GM19328 (cell line): ENCODE data around the gene VAC14.

Experiments
- ATAC-seq: cut with Tn5 transposase; IDR thresholded peaks from one replicate; pipeline ENCODE4 v1.9.1; 2021; ENCODE audit warnings: mild to moderate bottlenecking, moderate library complexity; ENCODE audit not compliant: unreplicated experiment

VAC14 gene

DNA sequence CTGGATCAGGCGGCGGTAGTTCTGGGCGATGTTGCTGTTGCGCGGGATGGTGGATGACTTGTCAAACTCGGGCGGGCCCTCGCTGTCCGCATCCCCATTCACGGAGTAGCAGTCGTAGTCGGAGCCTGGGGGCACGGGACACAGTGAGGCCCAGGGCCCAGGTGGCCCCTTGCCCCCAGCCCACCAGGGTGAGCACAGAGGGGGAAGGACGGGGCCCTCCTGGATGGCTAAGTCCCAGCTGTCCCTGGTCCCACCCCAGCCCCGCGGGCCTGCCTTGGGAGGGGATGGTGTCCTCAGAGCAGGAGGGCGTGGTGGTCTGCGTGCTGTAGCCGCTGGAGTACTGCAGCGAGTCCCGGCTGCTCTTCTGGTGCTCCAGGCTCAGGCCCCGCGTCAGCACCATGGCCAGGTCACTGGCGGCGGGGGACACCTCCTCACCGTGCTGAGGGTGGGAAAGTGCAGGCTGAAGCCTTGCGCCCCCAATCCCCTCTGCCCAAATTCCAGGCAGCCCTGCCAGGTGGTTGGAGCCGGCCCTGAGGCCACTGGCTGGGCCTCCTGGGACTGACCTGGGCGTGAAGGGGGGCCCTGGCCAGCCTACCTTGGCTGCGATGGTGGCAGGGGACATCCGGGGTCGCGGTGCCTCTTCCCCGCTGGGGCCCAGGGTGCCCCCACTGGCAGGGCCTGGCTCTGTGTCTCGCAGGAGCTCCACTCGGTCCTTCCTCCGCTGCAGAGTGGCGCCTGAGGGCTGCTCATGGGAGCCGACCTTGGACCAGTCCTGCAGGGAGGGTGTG lies 136.4 kb downstream of the VAC14 start:
- ATAC-seq: no peak

DNA sequence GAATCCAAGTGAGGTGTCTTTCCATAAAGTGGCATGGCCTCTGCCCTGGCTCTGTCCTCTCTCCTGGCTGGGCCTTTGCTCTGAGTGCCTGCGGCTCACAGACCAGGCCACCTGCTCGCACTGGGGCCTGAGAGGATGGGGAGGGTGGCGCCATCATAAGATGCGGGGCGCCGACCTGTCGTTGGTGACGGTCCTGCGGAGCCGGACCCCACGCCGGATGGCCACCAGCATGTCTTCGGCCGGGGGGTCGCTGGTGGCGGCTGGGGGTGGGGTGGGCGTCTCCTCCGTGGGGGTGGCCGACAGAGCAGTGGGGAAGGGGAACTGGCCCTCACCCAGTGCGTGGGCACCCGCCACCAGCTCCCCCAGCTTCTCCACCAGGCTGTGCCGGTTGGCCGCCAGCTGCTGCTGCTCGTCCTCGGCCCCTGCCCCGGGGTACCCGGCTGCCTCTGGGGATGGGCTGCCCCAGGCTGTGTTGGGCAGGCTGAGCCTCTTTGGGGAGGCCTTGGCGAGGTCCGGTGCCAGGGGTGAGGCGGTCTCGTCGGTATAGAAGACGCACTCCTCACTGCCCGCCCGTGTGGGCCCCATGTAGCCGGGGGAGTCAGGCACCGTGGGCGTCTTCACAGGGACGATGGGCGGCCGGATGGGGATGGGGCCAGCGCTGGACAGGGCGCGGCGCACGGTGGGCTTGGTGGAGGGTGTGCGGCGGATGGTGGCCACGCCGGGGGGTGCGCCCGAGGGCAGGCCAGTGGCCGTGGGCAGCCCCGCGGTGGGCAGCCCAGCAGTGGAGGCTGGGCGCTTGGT lies 137.2 kb downstream of the VAC14 start:
- ATAC-seq: no peak

DNA sequence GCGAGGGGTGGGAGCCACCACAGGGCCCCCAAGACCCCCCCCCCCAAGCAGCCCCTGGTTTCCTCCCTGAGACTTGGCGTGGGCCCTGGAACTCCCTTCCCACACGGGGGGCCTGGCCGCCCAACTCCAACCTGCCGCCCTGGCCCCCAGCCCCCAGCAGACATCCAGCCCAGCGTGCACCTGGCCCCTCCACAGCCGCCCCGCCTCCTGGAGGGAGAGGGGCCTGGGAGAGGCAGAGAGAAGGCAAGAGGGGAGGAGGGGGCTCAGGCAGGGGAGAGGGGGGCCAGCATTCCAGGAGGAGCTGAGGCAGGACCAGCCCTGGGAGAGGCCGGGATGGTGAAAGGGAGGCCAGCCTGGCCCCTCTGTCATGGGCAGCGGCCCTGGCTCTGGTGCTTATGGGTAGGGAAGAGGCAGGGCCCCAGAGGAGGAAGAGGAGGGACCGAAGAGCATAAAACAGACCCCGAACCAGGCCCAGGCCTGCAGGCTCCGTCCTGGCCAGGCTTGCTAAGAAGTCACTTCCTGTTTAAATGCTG lies 137.9 kb downstream of the VAC14 start:
- ATAC-seq: no peak

DNA sequence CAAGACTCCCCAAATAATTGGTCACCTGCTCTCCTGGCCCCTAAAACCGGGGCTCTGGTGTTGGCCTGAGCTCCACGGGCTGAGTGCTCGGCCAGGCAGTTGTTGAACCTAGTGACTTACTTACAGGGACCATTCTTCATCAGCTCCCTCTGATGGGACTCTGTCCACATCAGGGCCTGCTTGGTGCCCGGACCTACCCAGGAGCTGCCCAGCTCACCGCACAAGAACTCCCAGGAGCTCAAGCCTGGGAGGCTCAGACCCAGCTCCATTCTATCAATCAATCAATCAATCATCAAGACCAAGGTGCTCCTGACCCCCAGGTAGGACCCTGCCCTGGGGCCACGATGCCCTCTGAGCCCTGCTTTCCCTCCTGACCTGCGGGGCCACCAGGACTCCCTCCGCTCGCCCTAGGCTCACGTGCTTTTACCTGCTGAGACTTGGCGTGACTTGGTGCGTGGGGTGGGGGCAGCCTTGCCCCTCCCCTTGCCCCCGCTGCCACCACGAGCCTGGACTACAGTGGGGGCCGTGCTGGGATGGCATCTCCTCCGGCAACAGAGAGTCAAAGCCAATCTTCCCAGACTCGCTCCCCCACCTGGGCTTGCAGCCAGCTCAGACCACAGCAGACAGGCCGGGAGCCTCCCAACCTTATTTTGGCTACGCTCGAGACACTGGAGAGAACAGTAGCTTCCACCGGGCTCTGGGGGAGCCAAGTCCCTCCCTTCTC lies 138.9 kb downstream of the VAC14 start:
- no peak for ATAC-seq

DNA sequence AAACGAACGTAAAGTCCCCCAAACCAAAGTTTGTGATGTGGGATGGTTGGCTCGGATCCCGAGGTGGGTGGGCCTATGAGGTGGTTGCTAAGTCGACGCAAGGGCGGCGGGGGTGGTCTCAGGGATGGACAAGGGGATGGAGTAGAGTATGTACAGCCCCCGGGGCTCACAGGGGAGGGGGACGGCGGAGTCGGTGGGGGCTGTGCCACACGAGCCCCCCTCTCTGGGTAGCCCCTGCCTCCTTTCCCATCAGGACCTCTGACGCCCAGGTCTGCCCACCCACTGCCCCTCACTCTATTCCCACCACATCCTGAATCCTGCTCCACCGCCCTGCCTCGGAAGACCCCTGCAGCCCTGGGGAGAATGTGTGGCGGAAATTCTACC lies 139.4 kb downstream of the VAC14 start:
- ATAC-seq: no peak

- no peak for ATAC-seq
Measured at GRCh38 chr16:70660672-70661350, 140.1 kb downstream of the VAC14 start.

DNA sequence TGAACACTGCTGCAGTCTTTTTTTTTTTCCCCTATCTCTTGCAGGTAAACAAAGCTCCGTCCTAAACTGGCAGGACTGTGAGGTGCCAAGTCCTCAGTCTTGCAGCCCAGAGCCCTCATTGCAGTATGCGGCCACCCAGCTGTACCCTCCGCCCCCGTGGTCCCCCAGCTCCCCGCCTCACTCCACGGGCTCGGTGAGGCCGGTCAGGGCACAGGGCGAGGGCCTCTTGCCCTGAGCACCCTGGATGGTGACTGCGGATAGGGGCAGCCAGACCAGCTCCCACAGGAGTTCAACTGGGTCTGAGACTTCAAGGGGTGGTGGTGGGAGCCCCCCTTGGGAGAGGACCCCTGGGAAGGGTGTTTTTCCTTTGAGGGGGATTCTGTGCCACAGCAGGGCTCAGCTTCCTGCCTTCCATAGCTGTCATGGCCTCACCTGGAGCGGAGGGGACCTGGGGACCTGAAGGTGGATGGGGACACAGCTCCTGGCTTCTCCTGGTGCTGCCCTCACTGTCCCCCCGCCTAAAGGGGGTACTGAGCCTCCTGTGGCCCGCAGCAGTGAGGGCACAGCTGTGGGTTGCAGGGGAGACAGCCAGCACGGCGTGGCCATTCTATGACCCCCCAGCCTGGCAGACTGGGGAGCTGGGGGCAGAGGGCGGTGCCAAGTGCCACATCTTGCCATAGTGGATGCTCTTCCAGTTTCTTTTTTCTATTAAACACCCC lies 140.8 kb downstream of the VAC14 start:
- ATAC-seq: no peak

DNA sequence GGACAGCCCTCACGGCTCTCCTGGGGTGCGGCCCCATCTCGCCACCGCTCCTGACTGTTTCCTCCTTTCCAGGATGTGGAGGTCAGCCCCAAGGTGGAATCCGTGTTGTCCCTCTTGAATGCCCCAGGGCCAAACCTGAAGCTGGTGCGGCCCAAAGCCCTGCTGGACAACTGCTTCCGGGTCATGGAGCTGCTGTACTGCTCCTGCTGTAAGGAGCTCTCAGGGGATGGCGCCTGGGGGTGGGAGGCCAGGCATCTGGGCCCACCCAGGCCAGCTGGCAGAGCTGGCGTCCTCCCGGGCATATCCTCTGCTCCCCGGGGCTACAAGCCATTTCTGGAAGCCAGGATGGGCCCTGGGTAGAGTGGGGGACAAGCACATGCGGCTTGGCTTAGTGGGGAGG lies 141.4 kb downstream of the VAC14 start:
- ATAC-seq: no peak

GRCh38 chr16:70658921-70659320 lies 142.0 kb downstream of the VAC14 start:
- ATAC-seq: no peak

DNA sequence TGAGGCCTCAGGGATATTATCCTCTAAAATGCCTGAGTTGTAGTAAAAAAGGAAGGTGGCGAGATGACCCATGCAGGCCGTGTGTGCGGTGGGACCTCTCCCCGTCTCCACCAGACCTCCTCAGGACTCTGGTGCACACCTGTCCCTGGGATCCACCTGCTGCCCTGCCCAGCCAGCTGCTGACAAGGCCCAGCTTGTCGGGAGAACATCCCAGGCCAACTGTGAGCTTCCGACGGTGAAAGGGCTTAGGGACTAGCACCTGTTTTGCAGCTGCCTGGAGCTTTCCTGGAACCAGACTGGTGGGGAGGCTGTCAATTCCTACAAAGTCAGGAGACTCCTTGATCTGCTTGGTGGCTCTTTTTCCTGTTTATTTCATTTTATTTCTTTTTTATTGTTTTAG lies 143.0 kb downstream of the VAC14 start:
- ATAC-seq: no peak

DNA sequence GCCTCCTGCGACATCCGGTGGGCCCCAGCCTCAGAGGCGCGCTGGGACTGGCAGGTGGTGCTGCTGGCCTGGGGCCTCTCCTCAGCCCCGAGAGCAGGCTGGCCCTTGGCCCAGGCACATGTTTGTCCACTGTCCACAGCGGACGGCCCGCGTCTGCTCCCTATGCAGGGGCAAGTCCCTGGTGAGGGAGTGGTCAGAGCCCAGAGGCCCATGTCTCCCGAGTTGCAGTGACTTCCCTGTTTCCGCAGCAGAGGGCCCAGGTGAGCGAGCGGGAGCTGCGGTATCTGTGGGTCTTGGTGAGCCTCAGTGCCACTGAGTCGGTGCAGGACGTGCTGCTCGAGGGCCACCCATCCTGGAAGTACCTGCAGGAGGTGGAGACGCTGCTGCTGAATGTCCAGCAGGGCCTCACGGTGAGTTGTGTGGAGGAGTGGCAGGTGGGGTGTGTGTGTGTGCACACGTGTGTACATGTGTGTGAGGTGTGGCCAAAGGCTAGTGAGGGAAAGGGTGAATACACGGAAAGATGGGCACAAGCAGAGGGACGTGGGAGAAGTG lies 144.2 kb downstream of the VAC14 start:
- no peak for ATAC-seq

DNA sequence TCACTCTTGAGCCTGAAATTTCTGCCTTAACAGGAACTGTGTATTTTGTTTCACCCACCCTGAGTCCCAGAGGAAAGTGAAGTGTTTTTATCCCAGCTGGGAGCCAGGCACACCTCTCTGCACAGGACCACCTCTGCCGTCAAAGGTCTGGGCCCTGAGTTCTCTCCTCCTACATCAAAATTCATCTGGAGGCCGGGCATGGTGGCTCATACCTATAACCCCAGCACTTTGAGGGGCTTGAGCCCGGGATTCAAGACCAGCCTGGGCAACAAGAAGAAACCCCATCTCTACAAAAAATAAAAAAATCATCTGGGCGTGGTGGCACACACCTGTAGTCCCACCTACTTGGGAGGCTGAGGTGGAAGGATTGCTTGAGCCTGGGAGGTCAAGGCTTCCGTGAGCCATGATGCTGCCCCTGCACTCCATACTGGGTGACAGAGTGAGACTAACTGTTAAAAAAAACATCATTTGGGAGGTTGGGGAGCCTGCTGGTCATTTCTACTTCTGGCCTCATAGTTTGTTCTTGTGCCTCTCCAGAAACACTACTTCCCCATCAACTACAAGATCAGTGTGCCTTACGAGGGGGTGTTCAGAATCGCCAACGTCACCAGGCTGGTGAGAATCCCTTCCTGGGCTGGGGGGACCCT lies 144.8 kb downstream of the VAC14 start:
- no peak for ATAC-seq

- no peak for ATAC-seq
Measured at GRCh38 chr16:70653809-70654771, 146.9 kb downstream of the VAC14 start.

DNA sequence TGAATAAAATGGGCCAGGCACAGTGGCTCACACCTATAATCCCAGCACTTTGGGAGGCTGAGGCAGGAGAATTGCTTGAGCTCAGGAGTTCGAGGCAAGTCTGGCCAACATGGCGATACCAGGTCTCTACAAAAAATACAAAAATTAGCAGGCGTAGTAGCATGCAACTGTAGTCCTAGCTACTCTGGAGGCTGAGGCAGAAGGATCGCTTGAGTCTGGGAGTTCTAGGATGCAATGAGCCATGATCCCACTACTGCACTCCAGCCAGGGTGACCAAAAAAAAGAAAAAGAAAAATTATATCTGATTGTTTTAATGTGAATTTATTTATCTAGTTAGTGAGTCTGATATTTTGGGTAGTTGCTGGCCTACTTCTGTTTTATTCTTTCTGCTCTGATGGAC lies 147.6 kb downstream of the VAC14 start:
- no peak for ATAC-seq

DNA sequence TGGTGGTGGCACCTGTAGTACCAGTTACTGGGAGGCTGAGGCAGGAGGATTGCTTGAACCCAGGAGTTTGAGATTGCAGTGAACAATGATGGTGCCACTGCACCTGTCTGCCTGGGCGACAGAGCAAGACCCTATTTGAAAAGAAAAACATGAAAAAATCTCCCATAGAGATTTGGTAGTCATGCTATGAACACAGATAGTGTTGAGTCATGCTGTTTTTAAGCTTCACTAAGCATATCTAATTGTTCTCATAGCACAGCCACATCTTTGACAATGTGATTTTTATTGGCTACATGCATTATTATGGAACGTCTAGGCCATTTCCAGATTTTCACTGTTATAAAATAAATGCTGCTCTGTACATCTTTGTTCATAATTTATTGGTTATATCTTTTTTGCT lies 148.6 kb downstream of the VAC14 start:
- no peak for ATAC-seq

DNA sequence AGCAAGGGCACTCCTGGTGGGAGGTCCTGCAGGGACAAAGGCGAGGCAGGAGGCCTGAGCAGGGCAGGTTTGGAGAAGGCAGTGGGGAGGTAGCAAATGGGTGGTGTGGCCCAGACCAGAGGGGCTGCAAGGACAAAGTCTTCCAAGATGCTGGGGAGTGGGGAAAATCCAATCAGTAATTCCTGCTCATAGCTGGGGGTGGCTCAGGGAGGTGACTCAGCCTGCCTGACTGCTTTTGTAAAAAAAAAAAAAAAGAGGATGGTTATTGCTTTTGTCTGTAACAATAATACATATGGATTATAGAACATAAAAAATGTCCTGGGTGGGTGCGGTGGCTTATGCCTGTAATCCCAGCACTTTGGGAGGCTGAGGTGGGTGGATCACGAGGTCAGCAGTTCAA lies 149.4 kb downstream of the VAC14 start:
- ATAC-seq: no peak

GRCh38 chr16:70650216-70650615 lies 150.7 kb downstream of the VAC14 start:
- ATAC-seq: no peak

- ATAC-seq: no peak
Measured at GRCh38 chr16:70649300-70649699, 151.7 kb downstream of the VAC14 start.
